PC-9 (cell line): ENCODE data around the gene CCNL2.
"Not testable (repeated sequence)": the region's sequence is repeated elsewhere in the genome, so short reads cannot be mapped to it uniquely, and the experiment has no call there.

Experiments
- EZH2 ChIP-seq: fragments of 200-600 bp; sonication (generic); IDR thresholded peaks from 2 replicates; pipeline ENCODE4 v1.8.0; 2017; ENCODE audit warnings: antibody characterized with exemption, low read depth
- TF ChIP-seq, protein P1 (sequence below): fragments of 200-600 bp; sonication (generic); conservative IDR thresholded peaks from 2 replicates; pipeline ENCODE4 v1.6.1; 2017; ENCODE audit warnings: mixed run types, antibody characterized with exemption, mild to moderate bottlenecking, moderate library complexity

GRCh38 chr1:1417825-1418463 lies 18.8 kb upstream of the CCNL2 start:
- TF ChIP-seq EZH2: not testable (repeated sequence)
- TF ChIP-seq, protein P1, sequence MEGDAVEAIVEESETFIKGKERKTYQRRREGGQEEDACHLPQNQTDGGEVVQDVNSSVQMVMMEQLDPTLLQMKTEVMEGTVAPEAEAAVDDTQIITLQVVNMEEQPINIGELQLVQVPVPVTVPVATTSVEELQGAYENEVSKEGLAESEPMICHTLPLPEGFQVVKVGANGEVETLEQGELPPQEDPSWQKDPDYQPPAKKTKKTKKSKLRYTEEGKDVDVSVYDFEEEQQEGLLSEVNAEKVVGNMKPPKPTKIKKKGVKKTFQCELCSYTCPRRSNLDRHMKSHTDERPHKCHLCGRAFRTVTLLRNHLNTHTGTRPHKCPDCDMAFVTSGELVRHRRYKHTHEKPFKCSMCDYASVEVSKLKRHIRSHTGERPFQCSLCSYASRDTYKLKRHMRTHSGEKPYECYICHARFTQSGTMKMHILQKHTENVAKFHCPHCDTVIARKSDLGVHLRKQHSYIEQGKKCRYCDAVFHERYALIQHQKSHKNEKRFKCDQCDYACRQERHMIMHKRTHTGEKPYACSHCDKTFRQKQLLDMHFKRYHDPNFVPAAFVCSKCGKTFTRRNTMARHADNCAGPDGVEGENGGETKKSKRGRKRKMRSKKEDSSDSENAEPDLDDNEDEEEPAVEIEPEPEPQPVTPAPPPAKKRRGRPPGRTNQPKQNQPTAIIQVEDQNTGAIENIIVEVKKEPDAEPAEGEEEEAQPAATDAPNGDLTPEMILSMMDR: not testable (repeated sequence)
